T-helper 9 cell (primary cell): ENCODE data around the gene SLIT3.
"Not testable (repeated sequence)": the region's sequence is repeated elsewhere in the genome, so short reads cannot be mapped to it uniquely, and the experiment has no call there.

ENCODE experiments used
- DNase-seq: peaks from one replicate; pipeline ENCODE4 v3.0.0-alpha.2; 2020

Gene SLIT3

DNA sequence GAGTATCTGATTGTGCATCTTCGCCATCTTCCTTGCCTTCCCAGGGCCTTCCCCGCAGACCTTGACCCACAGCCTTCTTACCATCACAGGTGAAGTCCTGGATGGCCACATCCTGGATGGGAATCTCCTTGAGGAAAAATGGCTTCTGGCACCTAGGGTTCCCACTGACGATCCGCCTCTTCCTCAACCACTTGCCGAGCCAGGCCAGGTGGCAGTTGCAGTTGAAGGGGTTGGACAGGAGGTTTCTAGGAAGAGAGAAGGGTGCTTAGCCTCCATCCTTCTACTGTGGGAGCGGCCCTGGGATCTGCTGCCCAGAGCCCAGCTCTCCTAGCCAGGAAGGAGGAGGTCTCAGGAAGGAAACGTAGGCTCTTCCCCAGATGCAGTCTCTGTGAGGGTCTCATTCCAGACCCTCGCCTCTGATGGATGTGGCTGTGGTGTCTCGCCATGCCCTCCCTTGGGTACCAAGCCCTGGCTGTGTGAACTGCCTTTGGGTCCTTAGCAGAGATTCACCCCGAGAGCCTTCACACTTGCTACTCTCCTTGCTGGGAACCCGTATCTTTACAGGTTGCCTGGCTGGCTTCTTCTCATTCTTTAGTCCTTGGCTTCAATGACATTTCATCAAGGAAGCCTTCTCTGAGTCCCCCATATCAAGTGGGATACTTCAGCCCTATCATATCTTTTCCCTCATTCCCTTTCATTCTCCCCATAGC lies 551.4 kb downstream of the SLIT3 start:
- DNase-seq, result no peak

DNA sequence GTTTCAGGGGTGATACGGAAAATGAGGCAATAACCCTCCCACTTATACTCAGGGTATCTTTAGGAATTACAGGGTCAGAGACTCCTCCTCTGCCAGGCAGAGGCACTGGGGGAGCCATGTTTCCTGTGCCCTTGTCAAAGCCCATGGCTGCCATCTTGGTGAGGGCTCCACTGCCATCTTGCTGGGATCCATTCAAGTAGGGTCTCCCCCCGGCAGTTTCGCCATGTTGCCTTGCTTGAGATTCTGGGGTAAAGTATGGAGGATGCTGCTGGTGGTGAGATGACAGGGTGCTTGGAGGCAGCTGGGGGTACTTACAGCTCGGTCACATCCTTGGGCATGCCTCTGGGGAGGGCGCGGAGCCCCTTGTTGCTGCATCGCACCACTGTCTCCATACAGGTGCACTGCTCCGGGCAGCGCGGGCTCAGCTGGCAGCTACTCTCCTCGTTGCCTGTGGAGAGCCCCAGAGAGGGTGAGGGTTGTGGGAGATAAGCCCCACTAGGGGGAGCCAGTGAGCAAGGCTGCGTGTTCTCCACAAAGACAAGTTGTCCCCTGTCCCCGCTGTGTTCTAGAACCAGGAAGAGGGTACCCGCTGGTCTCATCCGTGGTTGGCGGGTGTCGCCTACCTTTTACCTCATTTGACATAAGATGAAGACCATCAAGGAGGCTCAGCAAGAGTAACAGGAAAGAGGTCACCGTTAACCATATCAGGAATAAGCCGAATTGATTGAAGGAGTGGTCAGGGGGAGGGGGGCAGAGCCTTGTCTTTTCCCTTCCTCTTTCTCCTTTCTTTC lies 552.8 kb downstream of the SLIT3 start:
- no peak for DNase-seq

DNA sequence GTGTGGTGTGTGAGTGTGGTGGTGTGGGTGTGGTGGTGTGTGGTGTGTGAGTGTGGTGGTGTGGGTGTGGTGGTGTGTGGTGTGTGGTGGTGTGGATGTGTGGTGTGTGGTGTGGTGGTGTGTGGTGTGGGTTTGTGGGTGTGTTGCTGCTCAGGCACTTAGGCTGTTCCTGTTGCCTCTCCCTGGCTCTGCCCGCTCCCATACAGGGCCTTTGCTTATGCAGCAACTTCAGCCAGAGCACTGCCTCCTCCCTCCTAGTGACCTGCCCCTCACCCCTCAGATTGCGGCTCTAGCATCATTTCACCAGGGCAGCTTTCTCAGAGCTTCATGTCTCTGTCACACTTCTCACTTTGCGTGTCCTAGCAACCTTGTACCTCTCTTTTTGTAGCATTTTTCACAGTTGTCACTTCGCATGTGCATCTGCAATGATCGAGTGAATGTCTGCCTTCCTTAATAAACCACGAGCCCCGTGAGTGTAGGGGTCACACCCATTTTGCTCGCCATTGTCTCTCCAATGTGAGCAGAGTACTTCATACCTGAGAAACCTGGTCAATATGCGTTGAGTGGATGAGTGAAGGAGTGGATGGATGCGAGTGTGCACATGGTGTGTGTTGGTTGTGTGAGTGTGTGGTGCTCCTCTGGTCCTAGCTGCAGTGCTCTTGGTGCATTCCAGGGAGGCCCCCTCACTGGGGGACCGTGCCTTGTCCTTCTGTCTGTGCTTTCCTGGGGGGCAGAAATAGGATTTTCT lies 553.9 kb downstream of the SLIT3 start:
- no peak for DNase-seq

DNA sequence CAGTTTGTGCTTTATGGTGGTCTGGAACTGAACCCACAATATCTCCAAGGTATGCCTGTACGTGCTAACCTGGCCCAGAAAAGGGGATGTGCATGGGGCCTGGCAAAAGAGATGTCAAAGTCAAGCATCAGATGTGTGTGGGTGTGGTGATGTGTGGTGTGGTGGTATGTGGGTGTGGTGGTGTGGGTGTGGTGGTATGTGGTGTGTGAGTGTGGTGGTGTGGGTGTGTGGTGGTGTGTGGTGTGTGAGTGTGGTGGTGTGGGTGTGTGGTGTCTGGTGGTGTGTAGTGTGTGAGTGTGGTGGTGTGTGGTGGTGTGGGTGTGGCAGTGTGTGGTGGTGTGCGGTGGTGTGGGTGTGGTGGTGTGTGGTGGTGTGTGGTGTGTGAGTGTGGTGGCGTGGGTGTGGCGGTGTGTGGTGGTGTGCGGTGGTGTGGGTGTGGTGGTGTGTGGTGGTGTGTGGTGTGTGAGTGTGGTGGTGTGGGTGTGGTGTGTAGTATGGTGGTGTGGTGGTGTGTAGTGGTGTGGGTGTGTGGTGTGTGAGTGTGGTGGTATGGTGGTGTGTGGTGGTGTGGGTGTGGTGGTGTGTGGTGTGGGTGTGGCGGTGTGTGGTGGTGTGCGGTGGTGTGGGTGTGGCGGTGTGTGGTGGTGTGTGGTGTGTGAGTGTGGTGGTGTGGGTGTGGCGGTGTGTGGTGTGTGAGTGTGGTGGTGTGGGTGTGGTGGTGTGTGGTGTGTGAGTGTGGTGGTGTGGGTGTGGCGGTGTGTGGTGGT lies 554.6 kb downstream of the SLIT3 start:
- DNase-seq, result not testable (repeated sequence)

DNA sequence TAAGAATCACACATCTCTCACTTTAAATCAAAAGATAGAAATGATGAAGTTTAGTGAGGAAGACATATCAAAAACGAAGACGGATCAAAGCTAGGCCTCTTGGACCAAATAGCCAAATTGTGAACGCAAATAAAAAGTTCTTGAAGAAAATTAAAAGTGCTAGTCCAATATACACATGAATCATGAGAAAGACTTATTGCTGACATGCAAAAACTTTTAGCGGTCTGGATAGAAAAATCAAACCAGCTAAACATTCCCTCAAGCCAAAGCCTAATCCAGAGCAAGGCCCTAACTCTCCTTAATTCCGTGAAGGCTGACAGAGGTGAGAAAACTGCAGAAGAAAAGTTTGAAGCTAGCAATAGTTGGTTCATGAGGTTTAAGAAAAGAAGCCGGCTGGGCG lies 557.3 kb downstream of the SLIT3 start:
- no peak for DNase-seq

DNA sequence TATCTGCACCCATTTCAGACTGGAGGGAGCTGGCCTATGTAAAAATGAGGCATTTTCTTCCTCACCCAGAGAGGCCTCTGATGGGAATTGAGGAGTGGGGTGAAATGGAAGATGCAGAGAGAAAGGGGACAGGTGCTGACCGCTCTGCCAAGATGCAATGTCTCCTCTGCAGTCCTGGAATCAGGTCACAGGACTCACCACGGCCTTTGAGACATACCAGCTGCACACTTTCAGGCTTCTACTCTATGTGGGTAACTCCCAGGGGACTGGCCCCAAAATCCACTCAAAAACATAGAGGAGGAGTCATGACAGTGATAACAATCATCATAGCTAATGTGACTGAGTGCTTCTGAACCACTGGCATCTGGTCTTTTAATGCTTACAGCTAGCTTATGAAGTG lies 558.6 kb downstream of the SLIT3 start:
- DNase-seq, result not testable (repeated sequence)

DNA sequence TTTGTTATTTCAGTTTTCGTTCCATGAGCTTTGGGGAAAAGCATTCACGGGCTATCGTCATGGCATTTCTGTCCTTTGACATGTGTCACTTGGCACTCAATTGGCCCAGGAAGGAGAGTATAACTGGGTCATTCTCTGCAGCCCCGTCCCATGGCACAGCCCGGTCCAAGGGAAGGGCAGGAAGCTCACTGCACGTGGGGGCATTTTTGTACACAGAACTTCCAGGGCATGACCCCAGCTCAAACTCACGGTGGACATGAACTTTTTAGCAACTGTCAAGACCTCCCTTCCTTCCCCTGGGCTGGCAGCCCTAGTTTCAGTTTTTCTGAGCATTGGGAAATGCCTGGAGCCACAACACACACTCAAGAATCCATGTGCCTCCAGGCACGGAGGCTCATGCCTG lies 560.1 kb downstream of the SLIT3 start:
- DNase-seq, result no peak

DNA sequence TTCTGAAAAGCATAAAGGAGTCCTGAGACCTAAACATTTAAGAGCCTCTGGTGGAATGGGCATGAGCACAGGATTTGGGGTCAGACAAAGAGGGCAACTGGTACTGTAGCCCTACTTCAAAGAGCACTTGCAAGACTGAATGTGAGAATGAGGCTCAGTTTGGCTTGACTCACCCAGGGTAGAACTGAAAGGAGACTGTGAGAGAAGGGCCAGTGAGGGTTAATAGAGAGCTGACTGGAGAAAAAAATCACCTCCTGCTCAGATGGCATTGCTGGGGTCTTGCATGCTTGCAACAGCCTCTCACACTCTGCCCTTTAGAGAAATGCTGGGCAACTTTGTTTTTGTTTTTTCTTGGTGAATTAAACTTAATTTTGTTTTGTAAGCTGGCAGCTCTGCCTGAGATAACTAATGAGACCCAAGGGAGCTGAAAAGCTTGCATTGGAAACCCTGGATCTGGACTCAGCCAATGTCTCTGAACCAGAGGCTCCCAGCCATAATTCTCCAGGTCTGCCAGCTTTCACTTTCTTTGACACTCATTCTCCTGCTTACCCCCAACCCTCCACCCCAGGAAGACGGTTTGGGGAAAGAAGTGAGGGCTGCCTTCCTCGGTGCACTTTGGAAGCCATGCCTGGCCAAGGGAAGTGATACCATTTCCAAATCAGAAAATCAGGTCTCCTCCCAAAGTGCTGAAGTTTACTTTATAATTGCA lies 560.7 kb downstream of the SLIT3 start:
- no peak for DNase-seq

DNA sequence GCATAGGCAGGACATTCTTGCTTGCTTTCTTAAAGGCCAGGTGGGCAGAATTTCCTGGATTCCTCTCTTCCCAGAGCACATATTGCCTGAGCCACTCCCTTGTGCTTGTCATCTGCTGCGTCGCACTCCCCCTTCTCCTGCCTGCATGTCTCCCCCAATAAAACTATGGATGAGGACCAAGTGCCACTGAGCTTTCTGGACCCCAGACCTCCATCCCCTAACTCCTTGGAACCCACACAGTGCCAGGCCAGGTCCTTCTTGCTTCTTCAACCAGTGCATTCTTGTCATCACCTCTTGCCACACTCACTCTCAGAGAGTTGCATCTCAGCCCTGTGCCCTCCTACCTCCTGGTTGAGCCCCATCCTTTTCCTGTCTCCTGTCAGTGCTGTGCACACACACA lies 563.9 kb downstream of the SLIT3 start:
- DNase-seq, result no peak

DNA sequence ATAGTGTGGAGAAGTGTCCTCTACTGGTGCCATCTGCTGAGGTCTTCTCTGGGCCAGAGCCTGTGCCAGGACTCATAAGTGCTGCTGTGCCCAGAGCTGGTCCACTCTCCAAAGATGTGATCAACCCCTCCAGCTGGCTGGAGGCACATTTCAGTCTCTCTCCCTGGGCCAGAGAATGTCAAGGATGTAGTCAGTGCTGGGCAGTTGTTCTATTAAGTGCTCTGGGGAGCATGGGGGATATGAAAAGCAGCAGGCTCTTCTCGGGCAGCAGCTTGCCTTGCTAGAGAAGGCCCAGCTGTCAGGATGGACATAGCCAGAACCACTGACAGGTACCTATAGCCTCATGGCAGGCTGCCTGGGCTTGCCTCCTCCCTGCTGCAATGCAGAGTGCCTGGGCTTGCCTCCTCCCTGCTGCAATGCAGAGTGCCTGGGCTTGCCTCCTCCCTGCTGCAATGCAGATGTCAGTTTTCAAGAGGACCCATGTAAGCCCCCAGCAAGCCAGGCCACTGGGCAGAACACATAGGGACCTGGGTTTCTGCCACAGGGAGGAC lies 564.6 kb downstream of the SLIT3 start:
- DNase-seq, result no peak

DNA sequence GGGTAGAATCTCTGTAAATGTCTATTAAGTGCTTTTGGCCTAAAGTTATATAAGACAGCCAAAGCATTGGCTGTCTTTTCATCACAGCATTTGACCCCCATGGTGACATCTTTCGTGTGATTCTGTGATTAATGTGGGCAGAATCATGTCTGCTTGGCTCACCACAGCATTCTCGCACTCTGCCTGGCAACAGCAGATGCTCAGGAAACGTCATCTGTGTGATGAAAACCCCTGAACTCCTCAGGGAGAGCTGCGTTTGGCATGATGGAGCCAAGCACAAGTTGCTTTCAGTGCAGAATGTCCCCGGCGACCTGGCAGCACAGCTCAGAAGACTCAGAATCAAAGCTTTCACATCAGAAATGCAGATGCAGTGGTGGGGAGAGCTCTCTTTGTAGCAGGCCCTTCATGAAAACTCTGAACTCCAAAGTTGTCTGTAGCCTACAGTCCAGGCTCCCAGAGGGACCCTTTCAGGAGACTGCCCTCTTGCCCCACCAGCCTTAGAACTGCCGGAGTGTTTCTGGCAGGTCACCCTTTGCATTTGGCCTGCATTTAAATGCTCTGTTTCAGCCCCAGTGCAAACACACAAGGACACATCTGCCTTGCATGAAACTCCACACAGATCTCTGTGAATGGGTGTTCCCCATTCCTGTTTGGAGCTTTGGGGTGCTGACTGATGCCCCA lies 566.2 kb downstream of the SLIT3 start:
- no peak for DNase-seq

DNA sequence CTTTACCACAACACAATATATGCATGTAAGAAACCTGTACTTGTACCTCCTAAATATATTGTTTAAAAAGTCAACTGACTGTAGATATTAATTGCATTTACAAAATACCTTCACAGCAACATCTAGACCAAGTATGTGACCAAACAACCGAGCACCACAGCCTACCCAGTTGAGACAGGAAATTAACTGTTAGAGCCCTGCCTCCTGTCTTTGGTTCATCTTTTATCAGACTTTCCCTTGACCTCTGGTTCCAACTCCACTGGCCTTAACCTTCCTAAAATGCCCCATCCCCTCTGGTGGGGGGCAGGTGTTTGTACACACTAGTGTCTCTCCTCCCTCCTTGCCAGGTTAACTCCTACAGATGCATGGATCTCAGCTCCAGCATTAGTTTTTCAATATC lies 566.8 kb downstream of the SLIT3 start:
- no peak for DNase-seq

DNA sequence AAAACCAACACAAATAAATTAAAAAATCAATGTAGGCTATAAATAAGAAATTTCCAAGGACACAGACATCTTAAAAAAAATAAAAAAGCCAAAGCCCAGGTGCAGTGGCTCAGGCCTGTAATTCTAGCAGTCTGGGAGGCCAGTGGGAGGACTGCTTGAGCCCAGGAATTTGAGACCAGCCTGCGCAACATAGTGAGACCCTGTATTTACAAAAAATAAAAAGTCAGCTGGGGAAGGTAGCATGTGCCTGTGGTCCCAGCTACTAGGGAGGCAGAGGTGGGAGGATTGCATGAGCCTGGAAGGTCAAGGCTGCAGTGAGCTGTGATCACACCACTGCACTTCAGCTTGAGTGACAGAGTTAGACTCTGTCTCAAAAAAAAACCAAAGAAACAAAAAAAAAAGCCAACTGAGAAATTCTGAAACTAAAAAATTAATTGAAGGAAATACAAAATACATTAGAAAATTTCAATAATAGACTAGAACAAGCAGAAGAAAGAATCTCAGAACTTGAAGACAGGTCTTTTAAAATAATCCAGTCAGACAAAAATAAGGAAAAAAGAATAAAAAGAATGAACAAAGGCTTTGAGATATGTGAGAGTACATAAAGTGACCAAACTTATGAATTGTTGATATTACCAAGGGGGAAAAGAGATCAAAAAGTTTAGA lies 572.3 kb downstream of the SLIT3 start:
- DNase-seq, result no peak

DNA sequence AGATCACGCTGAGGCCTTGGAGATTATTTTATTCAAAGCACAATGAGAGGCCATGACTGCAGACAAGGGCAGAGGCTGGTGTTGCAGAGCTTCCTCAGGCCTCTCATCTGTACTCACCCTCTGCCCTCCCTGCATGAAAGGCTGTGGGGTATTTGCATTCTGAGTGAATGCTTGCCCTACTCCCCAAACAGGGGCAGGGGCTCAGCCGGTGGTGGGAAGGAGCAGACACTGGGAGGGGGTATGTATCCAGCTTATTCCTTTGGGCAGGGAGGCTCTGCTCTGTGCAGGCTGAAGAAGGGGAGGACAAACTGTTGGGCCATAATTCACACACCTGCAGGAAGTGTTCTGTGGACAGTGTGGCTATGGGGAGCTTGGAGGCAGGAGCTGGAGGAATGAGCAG lies 573.4 kb downstream of the SLIT3 start:
- DNase-seq, result no peak

DNA sequence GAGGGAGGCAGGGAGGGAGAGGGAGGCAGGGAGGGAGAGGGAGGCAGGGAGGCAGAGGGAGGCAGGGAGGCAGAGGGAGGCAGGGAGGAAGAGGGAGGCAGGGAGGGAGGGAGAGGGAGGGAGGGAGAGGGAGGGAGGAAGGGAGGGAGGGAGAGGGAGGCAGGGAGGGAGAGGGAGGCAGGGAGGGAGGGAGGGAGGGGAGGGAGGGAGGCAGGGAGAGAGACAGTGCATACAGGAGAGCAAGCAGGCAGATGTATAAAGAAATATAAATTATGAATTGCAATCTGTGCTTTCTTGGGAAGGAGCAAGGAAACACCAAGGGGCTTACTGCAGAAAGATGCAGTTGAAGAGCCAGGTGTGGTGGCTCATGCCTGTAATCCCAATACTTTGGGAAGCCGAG lies 574.6 kb downstream of the SLIT3 start:
- no peak for DNase-seq

DNA sequence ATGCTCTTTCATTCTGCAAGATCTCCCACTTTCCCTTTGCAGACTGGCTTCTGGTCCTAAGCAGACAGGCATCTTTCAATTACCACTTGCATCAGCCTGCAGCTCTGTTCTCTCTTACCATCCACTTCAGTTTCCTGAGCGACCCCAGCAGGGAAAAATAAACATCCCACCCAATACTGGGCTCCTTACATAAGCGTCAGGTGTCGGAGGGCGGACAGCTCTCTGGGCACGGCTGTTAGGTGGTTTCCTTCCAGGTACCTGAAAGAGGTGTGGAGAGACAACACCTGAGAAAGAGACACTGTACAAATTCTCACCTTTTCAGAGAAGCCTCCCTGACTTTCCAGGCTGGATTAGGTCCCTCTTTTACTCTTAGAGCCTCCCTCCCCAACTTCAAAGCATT lies 576.7 kb downstream of the SLIT3 start:
- no peak for DNase-seq

DNA sequence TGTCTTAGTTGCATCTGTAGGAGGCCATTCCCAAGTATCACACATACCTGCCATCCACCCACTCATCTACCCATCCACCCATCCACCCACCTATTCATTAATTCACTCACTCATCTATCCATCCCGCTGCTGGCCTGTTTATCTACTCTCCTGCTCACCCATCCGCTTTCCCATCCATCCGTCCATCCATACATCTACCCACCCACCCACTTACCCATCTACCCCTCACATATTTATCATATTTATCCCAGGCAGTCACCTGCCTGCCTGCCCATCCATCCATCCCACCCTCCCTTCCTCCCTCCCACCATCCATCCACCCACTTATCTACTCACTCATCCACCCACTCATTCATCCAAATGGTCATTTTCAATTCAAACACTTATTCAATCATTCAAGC lies 577.9 kb downstream of the SLIT3 start:
- no peak for DNase-seq

DNA sequence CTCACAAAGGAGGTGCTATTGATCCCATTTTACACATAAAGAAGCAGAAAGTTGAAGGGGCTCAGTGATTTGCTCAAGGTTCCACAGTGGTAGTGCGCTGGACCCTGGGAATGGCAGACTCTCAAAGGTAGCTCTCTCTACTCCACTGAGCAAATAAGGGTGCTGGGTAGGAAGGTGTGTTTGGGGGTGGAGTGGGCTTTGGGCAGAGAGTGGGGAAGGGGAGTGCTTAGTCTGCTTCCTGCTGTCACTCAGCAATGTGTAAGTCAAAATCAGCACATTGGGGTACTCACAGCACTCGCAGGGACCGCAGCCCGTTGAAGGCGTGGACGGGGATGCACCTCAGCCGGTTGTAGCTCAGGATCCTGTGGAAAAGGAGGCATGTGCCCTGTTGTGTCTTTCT lies 579.0 kb downstream of the SLIT3 start:
- no peak for DNase-seq

DNA sequence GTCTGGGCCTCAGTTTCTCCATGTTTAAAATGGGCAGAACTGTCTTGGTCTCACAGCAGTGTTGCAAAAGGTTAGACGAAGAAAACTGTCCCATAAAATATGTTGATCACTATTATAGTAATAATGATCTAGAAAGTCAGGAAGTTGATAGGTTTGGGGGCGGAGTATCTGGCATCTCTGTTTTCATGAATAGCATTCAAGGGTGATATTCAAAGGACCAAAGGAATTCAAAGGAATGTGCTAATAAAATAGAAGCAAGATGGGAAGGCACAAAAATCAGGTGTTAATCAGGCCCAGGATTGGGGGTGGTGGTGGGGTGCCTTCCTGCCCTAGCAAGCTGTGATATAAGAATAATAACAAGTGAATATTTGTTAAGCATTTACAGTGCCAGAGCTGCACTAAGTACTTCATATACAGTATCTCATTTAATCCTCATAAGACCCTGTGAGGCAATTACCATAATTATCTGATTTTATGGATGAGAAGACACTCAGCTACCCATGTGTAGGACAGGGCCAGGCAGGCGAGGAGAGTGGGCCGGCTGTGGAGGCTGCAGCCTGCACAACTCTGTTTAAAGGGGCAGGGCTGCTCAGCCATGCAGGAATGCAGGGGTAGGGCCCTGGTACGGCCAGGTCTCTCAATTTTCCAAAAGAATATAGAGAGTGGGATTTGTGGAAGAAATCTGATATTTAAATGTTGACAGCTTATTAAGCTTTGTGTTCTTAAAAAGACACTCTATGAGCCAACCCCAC lies 579.8 kb downstream of the SLIT3 start:
- no peak for DNase-seq

DNA sequence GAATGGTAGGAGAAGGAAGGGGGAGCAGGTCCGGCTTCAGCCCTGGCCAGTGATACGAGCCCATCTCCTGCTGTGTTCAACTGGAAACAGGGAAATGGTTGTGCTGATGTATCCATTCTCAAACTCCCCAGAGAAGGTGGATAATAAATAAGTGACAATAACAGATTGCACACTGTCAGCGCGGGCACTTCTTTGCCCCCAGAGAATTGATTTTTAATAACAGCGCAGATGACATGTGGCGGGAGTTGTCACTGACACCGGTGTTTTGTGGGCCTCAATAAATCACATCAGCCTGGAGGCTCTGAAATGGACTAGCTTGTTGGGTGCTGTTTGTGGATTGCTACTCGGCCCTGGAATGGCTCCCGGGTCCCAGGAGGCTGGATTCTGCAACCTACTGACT lies 580.4 kb downstream of the SLIT3 start:
- no peak for DNase-seq
